Measurements from ENCODE around the gene CD93.

GRCh38 chr20:23088866-23089265 is 2.7 kb upstream of the CD93 start:
- TF ChIP-seq CTCF (IDR thresholded peaks at IDR 0.05) (no peak), EP300 (IDR thresholded peaks at IDR 0.05; ENCODE audit: low read depth) (no peak)

Data from transverse colon (tissue), 3 donors.